ENCODE measurements around the gene COBL.
"Not testable (repeated sequence)": the region's sequence is repeated elsewhere in the genome, so short reads cannot be mapped to it uniquely, and the experiment has no call there.

The COBL gene

GRCh38 chr7:51014811-51015210, 301.8 kb downstream of the COBL start:
- DNase-seq, result no peak

DNA sequence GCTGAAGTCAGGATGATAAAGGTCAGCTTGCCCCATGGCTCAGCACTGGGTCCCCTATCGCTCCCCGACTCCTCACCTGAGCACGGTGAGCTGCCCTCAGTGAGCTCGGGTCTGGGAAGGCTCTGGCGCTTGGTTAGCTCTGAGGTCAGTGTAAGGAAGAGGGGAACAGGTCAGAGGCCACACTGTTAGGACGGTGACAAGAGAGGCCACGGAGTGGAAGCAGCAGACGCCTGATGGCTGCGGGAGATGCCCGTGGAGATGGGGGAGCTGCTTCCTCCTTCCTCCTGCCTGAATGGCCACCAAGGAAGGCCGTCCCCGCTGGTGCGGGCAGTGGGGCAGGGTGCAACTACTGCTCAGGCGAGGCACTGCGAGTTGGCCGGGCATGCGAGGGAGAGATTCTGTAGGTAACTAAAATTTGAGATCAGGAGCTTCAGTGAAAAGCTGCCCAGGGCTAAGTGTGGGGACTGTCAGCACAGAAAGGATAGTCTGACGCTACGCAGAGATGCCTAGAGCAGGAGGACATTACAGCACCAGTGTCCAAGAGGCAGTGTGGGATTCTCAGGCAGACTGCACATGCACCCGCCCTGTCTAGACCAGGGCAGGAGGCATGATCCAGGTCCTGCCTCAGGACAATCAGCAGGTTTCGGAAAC, 302.6 kb downstream of the COBL start:
- DNase-seq, result no peak

DNA sequence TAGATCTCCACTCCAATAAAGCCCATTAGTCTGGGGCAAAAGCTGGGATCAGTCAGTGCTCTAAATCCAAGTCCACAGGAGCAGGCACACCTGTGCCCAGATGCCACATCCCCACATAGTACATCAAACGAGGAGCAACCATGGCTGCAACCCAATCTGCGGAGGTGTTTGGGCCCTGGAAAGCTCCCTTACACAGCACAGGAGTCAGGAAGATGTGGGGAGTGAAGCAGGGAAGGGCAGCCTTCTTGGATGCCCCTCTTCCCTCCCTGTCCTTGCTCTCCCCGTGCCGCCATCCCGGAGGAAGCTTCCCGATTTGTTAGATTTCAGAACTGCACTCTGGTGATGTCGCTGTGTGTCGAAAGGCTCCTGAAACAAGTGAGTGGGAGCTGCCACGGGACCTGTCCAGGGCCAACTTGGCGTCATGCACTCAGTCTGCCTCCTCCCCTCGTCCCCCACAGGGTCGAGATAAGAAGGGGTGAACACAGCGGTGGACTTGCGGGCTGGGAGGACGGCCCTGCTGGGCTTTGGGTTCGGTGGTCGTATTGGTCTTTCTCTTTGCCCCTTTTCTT, 303.3 kb downstream of the COBL start:
- DNase-seq, result no peak

- DNase-seq, result no peak
Measured at GRCh38 chr7:51012569-51013217, 303.9 kb downstream of the COBL start.

DNA sequence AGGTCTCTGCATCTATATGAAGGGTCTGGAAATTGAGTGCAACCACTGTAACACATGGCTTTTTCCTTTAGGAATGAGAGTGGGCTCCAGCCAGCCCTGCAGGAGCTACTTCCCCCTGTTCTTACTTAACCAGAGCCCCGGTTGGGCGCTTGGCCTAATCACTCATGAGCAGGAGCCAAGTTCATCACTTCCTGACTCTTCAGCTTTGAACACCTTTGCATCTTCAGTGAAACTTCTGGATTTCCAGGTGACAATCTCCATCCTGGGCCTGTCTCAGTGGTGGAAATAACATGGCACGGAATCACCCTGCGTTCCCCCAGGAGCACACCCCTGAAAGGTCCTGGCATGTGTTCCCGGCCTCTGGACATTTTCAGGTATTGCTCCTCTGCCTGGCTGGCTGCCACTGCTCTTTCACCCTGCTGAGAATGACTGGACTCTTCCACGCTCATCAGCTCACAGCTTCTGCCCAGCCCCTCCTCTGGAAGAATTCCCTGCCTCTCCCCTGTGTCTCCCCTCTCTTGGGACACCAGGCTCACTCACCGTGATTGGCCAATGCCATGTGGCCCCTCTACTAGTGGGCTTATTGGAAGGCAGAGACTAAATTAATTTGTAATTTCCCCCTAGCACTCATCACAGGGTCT, 304.8 kb downstream of the COBL start:
- DNase-seq, result no peak

- DNase-seq, result no peak
Measured at GRCh38 chr7:51010534-51010933, 306.1 kb downstream of the COBL start.

DNA sequence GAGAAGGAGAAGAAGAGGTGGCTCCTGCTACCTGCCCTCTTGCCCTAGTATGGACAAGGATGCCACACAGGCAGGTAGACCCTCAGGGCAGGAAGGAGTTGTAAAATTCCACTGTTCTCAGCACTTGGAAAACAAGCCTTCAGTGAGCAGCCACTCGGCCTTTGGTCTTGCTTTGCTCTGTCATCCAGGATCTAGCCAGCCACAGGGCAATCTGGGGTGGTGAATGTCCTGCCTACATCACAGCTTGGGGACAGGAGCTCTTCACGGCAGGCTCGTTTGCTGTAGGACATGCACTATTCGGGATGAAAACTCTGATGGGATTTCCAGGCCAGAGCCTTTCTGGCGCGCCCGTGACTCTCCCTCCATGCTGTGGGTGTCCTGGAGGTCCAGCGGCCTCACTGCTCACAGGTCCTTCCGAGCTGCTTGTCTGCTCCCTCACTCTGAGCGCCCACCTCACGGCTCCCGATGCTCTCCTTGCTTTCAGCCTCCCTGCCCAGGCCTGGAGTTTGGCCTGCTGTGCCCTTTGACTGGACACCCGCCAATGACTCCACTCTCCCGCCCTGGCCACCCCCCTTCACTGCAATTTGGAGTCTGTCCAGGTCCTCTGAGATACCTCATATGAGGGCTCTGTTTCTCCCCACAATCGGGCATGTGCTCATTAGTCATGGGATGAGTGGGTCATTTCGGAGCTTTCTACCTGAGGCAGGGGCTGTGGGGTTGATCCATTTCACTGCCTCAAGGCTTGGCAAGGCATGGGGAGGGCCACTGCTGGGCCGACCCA, 306.7 kb downstream of the COBL start:
- no peak for DNase-seq

DNA sequence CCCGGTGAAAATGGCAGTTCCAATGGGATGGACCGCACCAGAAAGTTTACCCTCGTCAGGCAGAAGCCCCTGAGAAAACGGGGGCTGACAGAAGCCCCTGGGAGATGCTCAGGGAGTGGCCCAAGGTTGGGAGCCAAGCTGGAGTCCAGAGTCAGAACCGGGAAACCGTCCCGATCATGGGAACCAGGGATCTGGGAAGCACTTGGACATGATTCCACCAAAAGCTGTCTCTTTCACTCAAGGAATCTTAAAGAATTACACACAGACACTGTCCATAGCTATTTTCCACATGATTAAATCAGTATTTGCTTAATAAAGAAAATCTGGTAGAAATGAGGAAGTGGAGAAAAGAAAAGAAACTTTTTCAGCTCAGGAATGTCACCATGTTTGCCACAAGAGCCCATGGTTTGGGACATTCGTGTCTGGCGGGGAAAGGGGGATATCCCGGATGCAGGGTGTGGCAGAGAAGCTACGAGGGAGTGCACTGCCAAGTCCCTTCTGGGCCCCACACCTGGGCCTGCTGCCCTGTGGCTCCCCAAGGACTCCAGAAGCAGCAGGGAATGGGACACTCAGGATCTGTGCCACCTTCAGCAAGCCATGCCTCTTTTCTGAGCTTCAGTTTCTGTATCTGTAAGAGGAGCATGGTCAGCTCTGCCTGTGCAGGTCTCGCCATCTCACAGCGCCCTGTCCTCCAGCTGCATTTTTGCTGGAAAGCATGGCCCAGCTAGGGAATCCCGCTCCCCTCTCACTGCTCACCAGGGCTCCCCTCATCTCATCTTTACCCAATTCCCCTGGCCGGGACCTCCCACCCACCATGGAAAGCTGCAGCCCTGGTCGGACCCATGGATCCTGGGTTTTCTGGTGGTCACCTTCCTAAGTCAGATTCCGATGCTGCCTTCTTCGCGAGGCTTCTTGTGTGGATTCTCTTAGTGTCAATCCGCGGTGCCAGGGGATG, 308.8 kb downstream of the COBL start:
- no peak for DNase-seq

- no peak for DNase-seq
Measured at GRCh38 chr7:51006483-51007235, 309.9 kb downstream of the COBL start.

DNA sequence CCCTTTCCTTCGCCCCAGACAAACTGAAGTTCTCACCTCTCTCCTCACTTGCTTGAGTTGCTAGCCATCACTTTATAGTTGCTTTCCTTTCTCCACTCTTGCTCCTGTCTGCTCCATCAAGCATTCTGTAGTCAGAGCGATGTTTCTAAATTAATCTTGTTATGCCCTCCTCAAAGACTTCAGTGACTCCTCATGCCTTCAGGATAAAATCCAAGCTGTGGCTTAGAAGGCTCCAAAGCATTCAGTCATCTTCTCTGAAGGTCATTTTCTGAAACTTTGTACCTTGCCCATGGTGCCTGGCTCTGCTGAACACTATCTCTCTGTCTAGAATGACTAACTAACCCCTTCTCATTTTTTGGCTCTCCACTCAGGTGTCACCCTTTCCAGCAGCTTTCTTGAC, 311.5 kb downstream of the COBL start:
- DNase-seq, result no peak

- no peak for DNase-seq
Measured at GRCh38 chr7:51000956-51001355, 315.7 kb downstream of the COBL start.

DNA sequence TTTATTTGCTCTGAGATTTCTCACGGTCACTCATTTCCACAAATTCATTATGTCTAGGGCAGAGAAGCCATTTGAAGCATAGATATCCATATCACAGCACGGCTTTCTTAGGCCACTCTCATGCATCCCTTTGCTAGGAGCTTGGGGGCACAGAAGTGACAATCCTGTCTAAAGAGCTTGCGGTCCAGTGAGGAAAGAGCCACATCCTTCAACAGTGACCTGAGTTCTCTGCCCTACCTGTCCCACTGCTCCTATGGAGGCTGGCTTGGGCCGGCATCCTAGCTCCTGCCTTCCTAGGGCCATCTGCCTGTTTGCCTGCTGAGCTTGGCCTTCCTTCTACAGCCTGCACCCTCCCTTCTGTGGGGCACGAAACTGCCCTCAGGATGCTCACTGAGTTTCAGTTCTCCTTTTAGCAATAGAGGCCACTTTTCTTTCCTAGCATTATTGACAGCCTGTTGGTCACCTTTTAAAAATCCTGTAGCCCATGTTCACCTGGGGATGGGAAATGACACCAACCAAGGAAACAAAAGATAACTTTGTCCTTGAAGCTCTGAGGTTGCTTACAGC, 321.8 kb downstream of the COBL start:
- no peak for DNase-seq

DNA sequence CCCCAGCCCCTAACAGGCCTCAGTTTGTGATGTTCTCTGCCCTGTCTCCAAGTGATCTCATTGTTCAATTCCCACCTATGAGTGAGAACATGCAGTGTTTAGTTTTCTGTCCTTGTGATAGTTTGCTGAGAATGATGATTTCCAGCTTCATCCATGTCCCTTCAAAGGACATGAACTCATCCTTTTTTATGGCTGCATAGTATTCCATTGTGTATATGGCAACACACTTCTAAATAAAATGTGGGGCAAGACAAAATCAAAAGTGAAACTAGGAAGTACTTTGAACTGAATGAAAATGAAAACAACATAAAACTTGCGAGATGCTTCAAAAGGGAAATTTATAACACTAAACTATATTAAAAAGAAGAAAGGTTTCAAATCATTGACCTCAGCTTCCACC, 326.4 kb downstream of the COBL start:
- DNase-seq, result not testable (repeated sequence)

- no peak for DNase-seq
Measured at GRCh38 chr7:50988988-50989387, 327.6 kb downstream of the COBL start.

- DNase-seq, result no peak
Measured at GRCh38 chr7:50988465-50988864, 328.1 kb downstream of the COBL start.

DNA sequence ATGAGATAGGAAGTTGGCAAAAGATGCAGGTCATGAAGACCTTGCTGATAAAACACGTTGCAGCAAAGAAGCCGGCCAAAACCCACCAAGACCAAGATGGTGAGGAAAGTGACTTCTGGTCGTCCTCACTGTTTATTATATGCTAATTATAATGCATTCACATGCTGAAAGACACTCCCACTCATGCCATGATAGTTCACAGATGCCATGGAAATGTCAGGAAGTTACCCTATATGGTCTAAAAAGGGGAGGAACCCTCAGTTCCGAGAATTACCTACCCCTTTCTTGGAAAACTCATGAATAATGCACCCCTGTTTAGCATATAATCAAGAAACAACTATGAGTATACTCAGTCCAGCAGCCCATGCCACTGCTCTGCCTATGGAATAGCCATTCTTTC, 331.5 kb downstream of the COBL start:
- no peak for DNase-seq

- no peak for DNase-seq
Measured at GRCh38 chr7:50983850-50984249, 332.8 kb downstream of the COBL start.

DNA sequence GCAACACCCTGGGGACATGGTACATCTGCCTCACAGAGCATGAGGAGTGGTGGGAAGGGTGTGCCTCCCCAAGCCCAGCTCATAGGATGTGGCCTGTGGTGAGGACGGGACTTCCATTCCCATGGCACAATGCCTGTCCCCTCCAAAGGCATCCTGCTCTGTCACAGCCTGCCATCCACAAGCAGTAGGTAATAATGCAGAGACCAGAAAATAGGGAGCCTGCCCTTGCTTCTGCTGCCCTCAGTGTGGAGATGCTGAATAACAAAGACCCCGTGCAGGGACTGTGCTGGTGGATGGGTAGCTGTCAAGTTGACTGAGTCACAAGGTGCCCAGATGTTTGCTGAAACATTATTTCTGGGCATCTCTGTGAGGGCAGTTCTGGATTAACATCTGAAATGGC, 334.0 kb downstream of the COBL start:
- DNase-seq, result no peak

- DNase-seq, result no peak
Measured at GRCh38 chr7:50981743-50982142, 334.9 kb downstream of the COBL start.

DNA sequence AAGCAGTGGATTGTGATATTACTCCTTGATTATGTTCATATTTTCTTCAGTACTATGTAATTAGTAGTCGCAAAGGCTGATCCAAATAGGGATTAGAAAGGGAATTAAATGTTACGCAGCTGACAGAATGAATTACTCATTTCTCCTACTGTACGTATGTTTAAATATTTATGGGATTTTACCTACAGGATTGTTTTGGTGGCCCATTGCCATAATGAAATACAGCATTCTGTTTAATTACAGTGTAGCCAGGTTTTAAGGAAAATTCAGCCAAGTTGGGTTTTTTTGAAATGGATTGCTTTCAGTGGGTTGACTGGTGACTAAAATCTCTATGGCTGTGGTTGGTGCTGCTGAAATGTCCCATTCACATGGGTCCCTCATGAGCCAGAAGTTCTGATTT, 336.2 kb downstream of the COBL start:
- DNase-seq, result no peak

- DNase-seq, result no peak
Measured at GRCh38 chr7:50978633-50979215, 337.9 kb downstream of the COBL start.
